Stimulated activated naive CD8-positive, alpha-beta T cell treated with anti-CD3 and anti-CD28 coated beads, Interleukin-15, Interleukin-2, amounts not matched to agents 100 U/mL and 50 U/mL, for 24 hours (primary cell): Measurements from ENCODE around the gene ZFAND4.
"Not testable (repeated sequence)": the region's sequence is repeated elsewhere in the genome, so short reads cannot be mapped to it uniquely, and the experiment has no call there.

Experiments used
- ATAC-seq: fragments of 150-1000 bp; cut with Tn5 transposase; one replicate; pipeline ENCODE4 v1.10.0; 2021
- DNase-seq: peaks from one replicate; pipeline ENCODE4 v3.0.0; 2021

ZFAND4 gene

GRCh38 chr10:45672181-45673073, at the start of gene ZFAND4:
TSS of gene ZFAND4 (minus strand) at chr10:45672772. CDS start at chr10:45663725, 9,047 bp downstream.
- DNase-seq (peak; percentile 95), ATAC-seq (peak; percentile 98)

- not testable (repeated sequence) for DNase-seq, ATAC-seq
These were observed 48.9 kb upstream of the ZFAND4 start for GRCh38 chr10:45721503-45721902.

- not testable (repeated sequence) for DNase-seq, ATAC-seq
These were observed 45.1 kb upstream of the ZFAND4 start for GRCh38 chr10:45717642-45718041.

- ATAC-seq, DNase-seq: not testable (repeated sequence)
These were observed 44.5 kb upstream of the ZFAND4 start for GRCh38 chr10:45717053-45717452.

GRCh38 chr10:45711223-45711622, 38.7 kb upstream of the ZFAND4 start:
- ATAC-seq, DNase-seq: not testable (repeated sequence)

- not testable (repeated sequence) for DNase-seq, ATAC-seq
These were observed 37.7 kb upstream of the ZFAND4 start for GRCh38 chr10:45710200-45710796.

GRCh38 chr10:45678467-45678866, 5.9 kb upstream of the ZFAND4 start:
- ATAC-seq, DNase-seq: not testable (repeated sequence)

GRCh38 chr10:45675388-45675787, 2.8 kb upstream of the ZFAND4 start:
- no peak for DNase-seq
- no peak for ATAC-seq

GRCh38 chr10:45673074-45673648, 589 bp upstream of the ZFAND4 start:
- DNase-seq, result no peak
- no peak for ATAC-seq

- ATAC-seq, DNase-seq: not testable (repeated sequence)
These were observed 1.3 kb downstream of the ZFAND4 start for GRCh38 chr10:45671300-45671699.

- not testable (repeated sequence) for DNase-seq, ATAC-seq
These were observed 2.7 kb downstream of the ZFAND4 start for GRCh38 chr10:45669897-45670296.

GRCh38 chr10:45660876-45661411, 11.6 kb downstream of the ZFAND4 start:
- DNase-seq, result no peak
- no peak for ATAC-seq

- DNase-seq (no peak), ATAC-seq (no peak)
These were observed 15.3 kb downstream of the ZFAND4 start for GRCh38 chr10:45657033-45657926.

- no peak for DNase-seq
- ATAC-seq, result no peak
These were observed 17.4 kb downstream of the ZFAND4 start for GRCh38 chr10:45655219-45655618.

GRCh38 chr10:45654753-45655141, 17.8 kb downstream of the ZFAND4 start:
- DNase-seq, ATAC-seq: not testable (repeated sequence)

- DNase-seq (no peak), ATAC-seq (no peak)
These were observed 19.1 kb downstream of the ZFAND4 start for GRCh38 chr10:45653454-45653853.

- ATAC-seq (no peak), DNase-seq (no peak)
These were observed 20.1 kb downstream of the ZFAND4 start for GRCh38 chr10:45652511-45652910.

GRCh38 chr10:45649296-45649695, 23.3 kb downstream of the ZFAND4 start:
- DNase-seq (no peak), ATAC-seq (no peak)

- DNase-seq (no peak), ATAC-seq (no peak)
These were observed 25.5 kb downstream of the ZFAND4 start for GRCh38 chr10:45647118-45647517.

- ATAC-seq (no peak), DNase-seq (no peak)
These were observed 26.1 kb downstream of the ZFAND4 start for GRCh38 chr10:45646384-45647050.

GRCh38 chr10:45644527-45644926, 28.0 kb downstream of the ZFAND4 start:
- ATAC-seq (no peak), DNase-seq (no peak)
